ENCODE results near the gene PDE4D. TPM values are rescaled to one million over a fixed set of nuclear protein-coding genes. Genes with fewer than 3 reads are reported as not detected.

Gene PDE4D
- total RNA-seq, 4 donors from 2014 or later = 35.0 to 121 (median 63.4) TPM

DNA sequence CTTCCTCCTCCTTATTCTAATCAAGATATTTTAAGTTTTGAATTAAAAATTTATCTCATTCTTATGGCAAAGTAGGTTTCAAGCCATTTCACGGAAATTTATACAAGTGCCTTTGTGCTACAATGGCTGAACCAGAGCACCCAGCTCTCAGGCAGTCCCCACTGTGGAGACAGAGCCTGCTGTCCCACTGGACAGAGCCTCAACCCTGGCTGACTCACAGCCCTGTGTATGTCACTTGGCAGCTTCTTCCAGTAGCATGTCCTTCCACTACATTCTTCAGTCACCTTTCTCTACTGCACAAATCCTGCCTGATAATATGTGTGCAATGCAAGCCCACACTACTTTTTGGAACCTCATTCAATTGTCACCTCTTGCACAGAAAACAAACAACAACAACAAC lies 253.1 kb downstream of the PDE4D start:
- ATAC-seq = no peak
- no peaks in the 10 kb centered on the region for H3K9me3 ChIP-seq
- H3K4me3 ChIP-seq = no peak overlapping the region
- TF ChIP-seq CTCF (IDR thresholded peaks at IDR 0.05) (no peak), EP300 (IDR thresholded peaks at IDR 0.05) (no peak), POLR2AphosphoS5 (IDR thresholded peaks at IDR 0.05) (no peak), POLR2A (IDR thresholded peaks at IDR 0.05) (no peak)
- H3K27me3 ChIP-seq = no peaks in the 10 kb centered on the region
- H3K4me1 ChIP-seq = no peaks in the 10 kb centered on the region
- no peak overlapping the region for H3K27ac ChIP-seq
- H3K36me3 ChIP-seq = no peaks in the 10 kb centered on the region
- WGBS, 2 donors (ENCODE audit: low coverage in 1 of 2) = 100% methylated on average over 1 of the region's 1 CpG; no CpG with 5 or more reads in 1 of the 2 donors

DNA sequence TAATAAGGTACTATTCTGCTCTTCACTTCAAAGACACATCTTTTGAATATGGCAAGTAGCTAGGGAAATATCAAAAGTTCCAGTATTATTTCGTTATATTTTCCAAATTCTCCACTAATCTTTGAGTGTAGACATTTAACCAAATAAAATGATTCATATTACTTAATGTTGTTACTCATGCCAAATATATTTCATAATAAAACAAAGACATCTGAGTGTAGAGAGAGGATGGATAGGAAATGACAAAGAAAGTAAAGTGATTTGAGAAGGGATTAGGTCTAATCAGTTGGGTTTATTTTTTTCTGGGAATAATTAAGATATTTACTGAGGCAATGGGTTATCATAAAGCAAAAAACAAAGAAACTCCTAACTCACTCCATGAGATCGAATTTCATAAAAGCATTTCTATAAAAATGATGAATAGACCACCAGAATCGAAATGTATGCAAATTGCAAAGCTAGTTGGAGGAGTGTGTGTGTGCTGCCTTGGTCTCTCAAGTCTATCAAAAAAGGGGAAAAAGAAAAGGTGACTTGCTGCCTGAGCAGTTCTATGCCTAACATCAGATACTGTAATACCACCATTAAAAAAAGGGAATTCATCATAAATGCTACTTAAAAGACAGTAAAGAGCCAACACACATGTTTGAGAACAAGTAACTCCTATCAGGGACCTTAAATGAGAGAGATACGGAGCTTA lies 255.5 kb downstream of the PDE4D start:
- no peak for ATAC-seq
- no peak overlapping the region for H3K4me3 ChIP-seq
- H3K27me3 ChIP-seq = no peaks in the 10 kb centered on the region
- WGBS, 2 donors (ENCODE audit: low coverage in 1 of 2) = 71 to 77% methylated on average over 4 of the region's 4 CpGs
- no peak for TF ChIP-seq EP300 (IDR thresholded peaks at IDR 0.05)
- H3K27ac ChIP-seq = no peak overlapping the region
- H3K4me1 ChIP-seq = no peaks in the 10 kb centered on the region
- no peaks in the 10 kb centered on the region for H3K36me3 ChIP-seq
- H3K9me3 ChIP-seq = no peaks in the 10 kb centered on the region

- TF ChIP-seq POLR2AphosphoS5 (IDR thresholded peaks at IDR 0.05) (no peak), CTCF (IDR thresholded peaks at IDR 0.05) (no peak), POLR2A (IDR thresholded peaks at IDR 0.05) (no peak), EP300 (IDR thresholded peaks at IDR 0.05) (no peak)
- Histone ChIP-seq H3K9me3 (no peaks in the 10 kb centered on the region), H3K36me3 (no peaks in the 10 kb centered on the region), H3K4me3 (no peak overlapping the region), H3K4me1 (no peaks in the 10 kb centered on the region), H3K27me3 (no peaks in the 10 kb centered on the region), H3K27ac (no peak overlapping the region)
- 84 to 89% methylated on average over 4 of the region's 4 CpGs for WGBS, 2 donors (ENCODE audit: low coverage in 1 of 2)
- no peak for ATAC-seq
These were observed 264.0 kb downstream of the PDE4D start for GRCh38 chr5:59629561-59629960.

- Histone ChIP-seq H3K27me3 (no peaks in the 10 kb centered on the region), H3K9me3 (no peaks in the 10 kb centered on the region), H3K36me3 (no peaks in the 10 kb centered on the region), H3K4me1 (no peaks in the 10 kb centered on the region), H3K4me3 (no peak overlapping the region), H3K27ac (no peak overlapping the region)
- TF ChIP-seq EP300 (IDR thresholded peaks at IDR 0.05) (no peak), POLR2A (IDR thresholded peaks at IDR 0.05) (no peak), CTCF (IDR thresholded peaks at IDR 0.05) (no peak), POLR2AphosphoS5 (IDR thresholded peaks at IDR 0.05) (no peak)
- 62 to 71% methylated on average over 2 of the region's 2 CpGs for WGBS, 2 donors (ENCODE audit: low coverage in 1 of 2)
- ATAC-seq = no peak
These were observed 265.3 kb downstream of the PDE4D start for GRCh38 chr5:59628062-59628828.

- H3K4me3 ChIP-seq = no peak overlapping the region
- 88 to 100% methylated on average over 2 of the region's 2 CpGs for WGBS, 2 donors (ENCODE audit: low coverage in 1 of 2)
- no peak for ATAC-seq
- H3K9me3 ChIP-seq = no peaks in the 10 kb centered on the region
- H3K36me3 ChIP-seq = no peaks in the 10 kb centered on the region
- no peak overlapping the region for H3K27ac ChIP-seq
- H3K4me1 ChIP-seq = no peaks in the 10 kb centered on the region
- no peaks in the 10 kb centered on the region for H3K27me3 ChIP-seq
- TF ChIP-seq CTCF (IDR thresholded peaks at IDR 0.05) = no peak
- no peak for TF ChIP-seq EP300 (IDR thresholded peaks at IDR 0.05)
- no peak for TF ChIP-seq POLR2A (IDR thresholded peaks at IDR 0.05)
- no peak for TF ChIP-seq POLR2AphosphoS5 (IDR thresholded peaks at IDR 0.05)
These were observed 268.6 kb downstream of the PDE4D start for GRCh38 chr5:59624898-59625297.
